Fibroblast of skin of back (primary cell): ENCODE results near the gene MTMR1.

ENCODE experiments used
- DNase-seq: peaks from one replicate; pipeline ENCODE4 v3.0.0-alpha.2; 2013

MTMR1 gene

DNA sequence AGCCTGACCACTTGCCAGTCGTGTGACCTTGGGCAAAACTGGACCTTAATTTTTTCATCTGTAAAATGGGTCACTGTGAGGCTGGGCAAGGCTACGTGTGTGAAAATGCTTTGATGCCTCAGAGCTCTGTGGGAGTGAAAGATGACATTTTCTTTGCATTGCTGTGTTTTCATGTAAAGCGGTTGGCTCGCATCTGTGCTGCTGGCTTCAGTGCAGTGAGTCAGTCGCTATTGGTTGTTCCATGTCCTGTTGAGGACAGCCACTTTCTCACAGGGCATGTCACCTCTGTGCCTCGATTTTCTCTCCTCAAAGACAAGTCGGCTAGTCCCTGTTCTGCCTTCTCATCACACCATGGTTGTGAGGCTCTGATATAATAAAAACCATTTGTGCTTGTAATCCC lies 4.4 kb downstream of the MTMR1 start:
- DNase-seq = no peak

DNA sequence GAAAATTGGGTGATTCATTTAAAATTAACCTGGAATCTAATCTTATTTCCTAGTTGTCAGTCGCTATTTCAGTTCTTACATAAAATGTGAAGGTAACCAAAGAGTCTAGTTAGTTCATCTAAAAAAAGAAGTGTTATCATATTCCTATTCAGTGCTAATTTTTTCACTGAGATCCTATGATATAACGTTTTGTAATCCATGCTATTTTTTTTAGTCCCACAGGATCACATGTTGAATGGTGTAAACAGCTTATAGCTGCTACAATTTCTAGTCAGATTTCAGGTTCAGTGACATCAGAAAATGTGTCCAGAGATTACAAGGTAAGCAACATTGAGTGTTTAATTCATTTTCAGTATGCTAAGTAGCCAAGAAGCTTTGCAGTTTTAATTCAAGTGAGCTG lies 5.8 kb downstream of the MTMR1 start:
- no peak for DNase-seq

DNA sequence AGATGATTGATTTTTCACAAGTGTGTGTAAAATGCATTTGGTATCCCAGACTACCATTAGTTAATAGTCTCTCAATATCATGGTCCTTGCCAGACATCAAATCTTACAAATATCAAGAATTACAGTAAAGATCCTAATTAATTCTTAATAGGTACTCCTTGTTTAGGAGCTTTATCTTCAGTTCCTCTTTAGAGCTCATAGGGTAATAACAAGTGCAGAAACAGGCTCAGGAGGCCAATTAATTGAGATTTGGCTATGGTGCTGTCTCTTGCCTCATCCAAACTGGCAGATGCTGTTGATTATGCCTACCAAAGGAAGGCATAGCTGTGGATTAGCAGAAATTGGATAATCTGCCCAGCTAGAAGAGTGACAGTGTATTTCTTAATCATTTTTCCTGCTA lies 6.9 kb downstream of the MTMR1 start:
- no peak for DNase-seq

DNA sequence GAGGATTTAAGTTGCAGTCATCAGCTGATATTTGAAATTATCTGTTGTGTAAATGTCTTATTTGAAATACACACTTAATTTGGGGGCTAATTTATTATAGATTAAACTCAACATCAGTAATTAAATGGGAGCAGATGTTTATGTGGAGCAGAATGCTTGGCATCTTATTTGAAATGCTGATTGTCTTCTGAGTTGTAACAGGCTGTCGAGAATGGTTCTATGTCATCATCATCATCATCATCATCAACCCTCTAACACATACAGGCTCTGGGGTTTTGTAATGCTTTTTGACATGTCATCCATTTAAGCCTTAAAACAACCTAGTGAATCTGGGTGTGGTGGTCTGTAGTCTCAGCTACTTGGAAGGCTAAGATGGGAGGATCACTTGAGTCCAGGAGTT lies 8.2 kb downstream of the MTMR1 start:
- DNase-seq = no peak

DNA sequence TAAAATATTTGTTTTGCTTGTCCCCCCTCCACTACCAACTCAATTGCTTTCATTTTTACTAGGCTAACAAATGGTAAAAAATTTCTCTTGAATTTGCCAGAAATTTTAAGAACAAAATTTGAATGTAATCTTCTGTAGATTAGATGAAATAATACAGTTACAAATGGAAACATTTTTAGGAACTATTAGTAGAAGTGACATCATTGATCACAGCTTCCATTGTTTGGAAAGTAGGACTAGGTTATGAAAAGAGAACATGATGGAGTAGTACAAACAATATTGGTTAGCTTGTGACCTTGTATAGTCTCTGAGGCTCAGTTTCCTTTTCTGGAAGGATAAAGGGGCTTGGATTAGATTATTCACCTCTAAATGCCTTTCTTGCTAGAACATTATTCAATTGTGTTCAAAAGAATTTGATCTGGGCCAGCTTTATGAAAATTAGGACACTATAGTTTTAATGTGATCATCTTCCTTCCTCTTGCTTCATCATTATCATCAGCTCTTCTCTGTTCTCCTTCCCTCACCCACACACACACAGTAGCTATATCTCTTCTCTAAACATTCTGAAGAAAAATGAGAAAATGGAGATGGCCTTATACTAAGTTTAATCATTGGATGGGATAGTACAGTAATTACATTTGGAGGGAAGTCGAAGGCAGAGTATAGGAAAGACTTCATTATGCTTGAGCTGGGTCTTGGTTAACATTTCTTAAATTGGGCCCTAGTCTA lies 9.9 kb downstream of the MTMR1 start:
- no peak for DNase-seq

DNA sequence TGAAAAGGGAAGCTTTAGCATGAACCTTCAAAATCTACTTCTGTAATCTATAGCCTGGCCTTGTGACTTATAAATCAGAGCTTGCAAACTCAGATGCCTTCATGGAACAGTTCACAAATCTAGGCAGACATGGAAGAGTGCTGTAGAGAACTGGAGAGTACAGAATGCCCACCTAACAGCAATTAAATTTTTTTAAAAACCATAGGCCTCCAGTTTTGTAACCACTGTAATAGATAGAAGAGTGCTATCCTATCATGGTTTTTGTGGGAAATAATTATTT lies 10.4 kb downstream of the MTMR1 start:
- DNase-seq = no peak

DNA sequence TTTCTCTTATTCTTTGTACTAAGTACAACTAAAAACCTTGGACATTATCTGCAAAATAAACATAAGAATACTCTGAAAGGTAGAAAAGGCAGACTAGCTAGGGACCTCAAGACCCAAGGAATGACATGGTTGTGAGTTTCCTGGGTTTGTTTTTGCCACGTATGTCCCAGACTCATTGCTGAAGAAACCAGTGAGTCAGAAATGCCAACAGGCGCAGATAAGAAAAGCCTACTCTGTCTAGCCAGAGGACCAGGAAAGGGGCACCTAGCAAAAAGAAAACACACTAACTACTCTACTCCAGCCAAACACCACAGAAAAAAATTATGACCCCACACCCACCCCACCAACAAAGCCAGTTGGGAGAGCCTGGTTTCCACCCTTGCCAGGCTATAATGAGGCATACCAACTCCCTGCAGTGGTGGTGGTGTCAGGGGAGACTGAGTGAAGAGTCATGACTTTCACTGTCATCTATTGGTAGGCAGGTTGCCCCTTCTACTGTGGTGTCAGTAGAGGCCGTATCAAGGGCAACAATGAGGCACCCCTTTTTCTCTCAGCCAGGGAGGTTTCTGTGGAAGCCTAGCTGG lies 10.9 kb downstream of the MTMR1 start:
- peak; percentile 64 for DNase-seq

DNA sequence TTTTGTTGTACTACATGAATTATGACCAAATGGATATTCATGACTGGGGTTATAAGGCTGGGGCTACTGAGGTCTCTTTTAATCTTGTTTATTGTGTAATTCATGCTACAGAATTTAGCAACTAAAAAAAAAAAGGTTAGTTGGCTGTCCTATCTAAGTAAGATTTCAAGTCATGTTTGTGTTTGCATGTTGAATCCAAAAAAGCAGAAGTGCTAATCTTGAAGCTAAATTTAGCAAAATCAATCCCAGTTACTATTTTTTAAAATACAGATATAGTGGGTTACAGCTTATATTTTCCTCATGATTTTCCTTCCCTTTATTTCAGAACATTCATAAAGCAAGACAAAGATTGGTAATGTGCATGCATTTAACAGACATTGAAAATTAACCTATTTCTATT lies 19.4 kb downstream of the MTMR1 start:
- DNase-seq = no peak

DNA sequence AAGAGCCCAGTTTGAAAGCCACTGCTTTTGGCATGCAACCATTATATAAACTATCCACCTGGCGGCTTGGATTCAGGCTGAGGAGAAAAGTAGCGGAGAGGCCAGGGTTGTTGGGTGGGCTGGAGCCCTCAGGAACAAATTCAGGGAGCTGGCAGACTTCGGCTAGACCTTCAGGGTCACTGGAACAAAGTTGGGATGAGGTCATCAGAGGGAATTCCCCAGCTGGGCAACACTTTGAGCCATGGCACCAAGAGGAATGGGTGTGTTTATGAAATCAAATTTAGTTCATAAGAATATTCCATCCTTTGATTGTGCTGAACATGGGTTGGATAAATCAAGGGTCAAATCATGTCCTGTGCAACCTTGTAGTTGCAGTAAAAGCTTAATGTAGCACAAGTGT lies 22.0 kb downstream of the MTMR1 start:
- no peak for DNase-seq

DNA sequence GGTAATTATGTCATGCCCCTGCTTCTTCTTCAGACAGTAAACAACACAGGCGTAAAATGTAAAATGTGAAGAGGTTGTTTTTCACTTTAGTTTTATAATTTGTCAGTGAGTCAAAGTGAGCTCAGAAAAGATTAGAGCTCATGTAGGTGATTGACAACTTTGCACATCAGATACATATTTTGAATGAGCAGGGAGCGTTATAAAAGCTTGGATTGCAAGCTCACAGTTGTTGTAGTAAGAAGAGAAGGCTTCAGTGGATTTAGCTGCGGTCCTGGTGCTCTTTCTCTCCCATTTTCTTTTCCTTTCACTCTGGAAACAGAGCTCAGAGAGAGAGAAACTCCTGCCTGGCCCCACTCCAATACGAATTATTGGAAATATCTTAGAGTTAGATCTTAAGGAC lies 26.4 kb downstream of the MTMR1 start:
- DNase-seq = no peak

DNA sequence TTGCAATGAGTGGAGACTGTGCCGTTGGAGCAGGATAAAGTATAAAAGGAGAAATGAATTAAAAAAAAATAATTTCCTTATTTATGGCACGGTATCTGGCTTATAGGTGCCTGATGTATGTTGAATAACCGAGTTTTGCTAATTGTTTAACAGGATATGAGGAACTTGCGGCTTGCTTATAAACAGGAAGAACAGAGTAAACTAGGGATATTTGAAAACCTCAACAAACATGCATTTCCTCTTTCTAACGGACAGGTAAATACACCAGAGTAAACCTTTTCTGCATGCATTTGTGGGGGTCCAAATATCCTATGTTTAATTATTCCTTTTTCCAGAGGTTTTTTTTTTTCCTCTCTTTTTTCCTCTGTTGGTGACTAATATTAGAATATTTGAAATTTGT lies 36.8 kb downstream of the MTMR1 start:
- no peak for DNase-seq

DNA sequence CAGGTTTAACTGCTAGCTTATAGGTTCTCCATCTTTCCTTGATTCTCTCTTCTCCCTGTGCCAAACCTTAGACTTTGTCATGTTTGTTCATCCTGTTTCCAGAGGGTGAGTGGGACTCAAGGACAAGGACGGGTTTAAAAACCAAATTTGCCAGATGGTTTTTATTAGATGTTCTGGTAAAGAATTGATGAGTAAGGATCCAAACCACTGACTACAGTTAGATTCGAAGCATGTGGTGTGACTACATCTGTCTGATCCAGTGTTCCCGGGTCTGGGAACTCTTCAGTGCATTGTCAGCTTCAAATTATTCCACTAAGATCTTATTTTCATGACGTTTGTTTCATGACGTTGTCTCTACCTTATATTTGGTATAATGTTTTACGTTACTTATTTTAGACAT lies 37.5 kb downstream of the MTMR1 start:
- DNase-seq = peak; percentile 27

DNA sequence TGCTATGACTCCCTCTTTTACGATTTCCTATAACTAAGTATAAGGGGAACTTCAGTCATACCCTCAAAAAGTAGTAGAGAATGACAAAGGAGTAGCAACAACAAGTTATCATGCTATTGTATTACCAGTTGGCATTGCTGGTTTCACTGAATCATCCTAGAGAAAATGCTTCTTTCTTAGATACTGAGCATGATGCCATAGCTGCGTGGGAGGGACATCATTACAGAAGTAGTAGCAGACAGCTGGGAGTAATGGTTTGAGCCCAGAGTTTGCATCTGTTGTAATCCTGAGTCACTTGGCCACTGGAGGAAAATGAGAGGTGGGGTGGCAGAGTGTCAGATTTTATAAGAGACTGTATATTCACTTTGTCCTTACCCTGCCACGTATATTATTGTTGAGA lies 38.6 kb downstream of the MTMR1 start:
- peak; percentile 59 for DNase-seq

DNA sequence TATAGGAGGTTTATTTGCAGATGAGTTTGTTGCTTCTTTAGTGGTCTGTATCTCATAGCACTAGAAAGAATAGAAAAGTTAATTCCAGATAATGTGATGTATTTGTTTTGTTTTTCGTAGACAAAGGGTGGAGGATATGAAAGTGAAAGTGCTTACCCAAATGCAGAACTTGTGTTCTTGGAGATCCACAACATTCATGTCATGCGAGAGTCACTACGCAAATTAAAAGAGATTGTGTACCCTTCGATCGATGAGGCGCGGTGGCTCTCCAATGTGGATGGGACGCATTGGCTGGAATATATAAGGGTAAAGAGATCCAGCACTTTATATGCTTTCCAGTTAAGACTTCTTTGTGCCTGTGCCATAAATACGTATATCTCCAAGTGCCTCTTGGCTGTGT lies 43.3 kb downstream of the MTMR1 start:
- no peak for DNase-seq

DNA sequence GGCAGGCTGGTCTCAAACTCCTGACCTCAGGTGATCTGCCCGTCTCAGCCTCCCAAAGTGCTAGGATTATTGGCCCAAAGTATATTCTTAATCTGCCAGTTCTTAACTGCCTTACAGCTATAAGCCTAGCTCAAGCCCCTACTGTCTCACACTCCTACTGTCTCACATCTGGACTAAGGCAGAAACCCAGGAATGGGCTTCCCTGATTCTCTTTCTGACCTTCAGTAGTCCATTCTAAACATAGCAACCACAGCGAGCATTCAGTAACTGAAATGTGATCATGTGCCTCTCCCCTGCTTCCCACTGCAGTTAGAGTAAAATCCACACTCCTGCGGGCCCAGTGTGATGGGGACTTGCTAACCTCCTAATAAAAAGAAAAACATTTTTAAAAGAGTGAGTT lies 58.9 kb downstream of the MTMR1 start:
- no peak for DNase-seq

DNA sequence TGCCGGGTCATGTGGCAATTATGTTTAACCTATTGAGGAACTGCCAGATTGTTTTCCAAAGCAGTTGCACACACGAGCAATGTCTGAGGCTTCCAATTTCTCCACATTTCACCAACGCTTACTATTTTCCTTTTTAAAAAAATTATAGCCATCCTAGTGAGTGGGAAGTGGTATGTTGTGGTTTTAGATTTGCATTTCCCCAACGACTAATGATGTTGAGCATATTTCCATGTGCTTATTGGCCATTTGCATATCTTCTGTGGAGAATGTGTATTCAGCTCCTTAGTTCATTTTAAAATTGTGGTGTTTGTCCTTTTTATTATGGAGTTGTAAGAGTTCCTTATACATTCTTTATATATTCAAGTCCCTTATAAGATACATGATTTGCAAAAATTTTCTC lies 60.2 kb downstream of the MTMR1 start:
- DNase-seq = no peak

DNA sequence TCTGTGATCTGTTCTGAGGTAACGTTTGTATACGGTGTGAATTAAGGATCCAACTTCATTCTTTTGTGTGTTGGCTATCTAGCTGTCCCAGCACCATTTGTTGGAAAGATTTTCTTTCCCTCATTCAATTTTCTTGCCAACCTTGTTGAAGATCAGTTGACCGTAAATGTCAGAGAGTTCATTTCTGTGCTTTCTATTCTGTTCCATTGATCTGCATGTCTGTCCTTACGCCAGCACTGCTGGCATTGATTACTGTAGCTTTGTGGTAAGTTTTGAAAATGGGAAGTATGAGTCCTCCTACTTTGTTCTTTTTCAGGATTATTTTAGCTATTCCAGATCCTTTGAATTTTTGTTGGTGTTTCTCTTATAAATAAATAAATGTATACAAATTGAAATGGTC lies 60.8 kb downstream of the MTMR1 start:
- no peak for DNase-seq

DNA sequence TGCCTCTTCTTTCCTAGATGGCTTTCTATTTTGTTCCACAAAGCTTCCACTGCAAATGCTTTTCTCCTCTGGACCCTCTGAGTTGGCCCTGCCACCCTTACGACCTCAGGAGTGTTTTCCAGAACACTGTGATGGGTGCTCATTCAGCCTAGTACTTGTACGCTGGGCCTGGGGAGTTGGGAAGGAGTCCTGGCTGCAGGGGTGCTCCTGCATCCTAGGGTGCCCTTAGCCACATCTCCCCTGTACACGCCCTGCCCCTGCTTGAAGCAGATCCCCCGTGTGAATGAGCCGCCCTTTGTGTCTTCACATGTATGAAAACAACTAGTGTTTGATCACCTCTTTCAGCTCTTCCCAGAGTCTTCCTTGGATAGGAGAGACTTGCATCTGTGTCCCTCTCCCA lies 64.2 kb downstream of the MTMR1 start:
- no peak for DNase-seq

DNA sequence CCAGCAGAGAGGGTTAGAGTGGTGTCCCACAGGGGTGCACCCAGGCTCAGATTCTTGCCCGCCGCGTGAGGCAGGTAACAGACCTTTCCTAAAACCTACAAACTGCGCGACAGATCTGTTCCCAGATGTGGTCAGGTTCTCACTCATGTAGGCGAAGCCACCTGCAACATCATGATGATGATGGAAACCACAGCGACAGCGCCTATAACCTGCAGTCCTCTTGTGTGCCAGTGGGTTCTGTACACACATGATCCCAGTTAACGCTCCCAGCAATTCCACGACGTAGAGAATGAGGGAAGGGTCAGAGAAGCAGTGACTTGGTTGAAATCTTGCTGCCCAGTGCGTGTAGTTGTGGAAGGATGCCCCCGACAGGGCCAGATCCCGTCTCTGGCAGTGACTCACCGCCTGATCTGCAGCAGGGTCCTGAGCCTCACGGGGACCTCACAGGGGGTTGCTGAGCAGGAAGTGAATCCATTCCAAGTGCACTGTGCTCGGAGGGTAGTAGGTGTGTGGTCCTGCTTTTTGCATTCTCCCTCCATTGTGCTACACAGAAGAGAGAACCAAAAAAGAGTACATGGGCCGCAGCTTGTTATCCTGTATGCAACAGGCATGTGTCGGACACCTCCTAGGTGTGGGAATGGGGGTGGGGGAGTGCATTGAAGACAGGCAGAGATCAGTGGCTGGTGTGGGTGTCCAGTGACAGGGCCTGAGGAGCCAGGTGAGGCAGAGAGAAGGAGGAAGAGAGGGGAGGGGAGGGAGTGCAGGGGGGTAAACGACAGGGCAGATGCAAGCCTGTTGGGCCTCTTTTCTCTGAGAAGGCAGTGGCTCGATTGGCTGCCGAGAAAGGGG lies 66.6 kb downstream of the MTMR1 start:
- DNase-seq = no peak

DNA sequence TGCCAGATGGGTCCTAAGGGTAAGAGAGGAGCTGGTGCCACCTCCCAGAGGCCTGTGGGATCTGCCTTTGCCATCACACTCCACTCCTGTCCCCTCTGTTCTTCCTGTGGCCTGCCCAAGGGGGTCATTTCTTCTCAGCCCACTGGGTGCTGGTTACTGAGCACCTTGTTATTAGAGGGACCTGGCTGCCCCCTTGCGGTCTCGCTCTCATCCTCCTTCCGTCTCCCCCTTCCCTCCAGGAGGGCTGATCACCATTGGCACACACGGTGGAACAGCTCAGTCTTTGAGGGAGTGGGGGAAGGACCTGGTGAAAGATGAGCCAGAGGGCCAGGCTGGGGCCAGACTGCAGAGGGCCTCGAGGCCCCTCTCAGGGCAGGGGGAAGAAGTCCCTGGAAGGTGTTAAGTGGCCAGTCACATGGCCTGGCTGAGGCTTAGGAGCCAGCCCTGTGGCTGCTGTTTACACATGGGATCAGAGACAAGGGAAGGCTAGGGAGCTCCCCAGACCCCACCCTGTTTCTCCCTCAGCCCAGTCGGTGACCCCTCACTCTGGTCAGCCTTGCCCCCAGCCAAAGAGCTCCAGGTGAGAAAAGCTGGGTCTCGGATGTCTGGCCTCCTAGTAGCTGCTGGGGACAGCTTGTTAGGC lies 68.1 kb downstream of the MTMR1 start:
- no peak for DNase-seq

DNA sequence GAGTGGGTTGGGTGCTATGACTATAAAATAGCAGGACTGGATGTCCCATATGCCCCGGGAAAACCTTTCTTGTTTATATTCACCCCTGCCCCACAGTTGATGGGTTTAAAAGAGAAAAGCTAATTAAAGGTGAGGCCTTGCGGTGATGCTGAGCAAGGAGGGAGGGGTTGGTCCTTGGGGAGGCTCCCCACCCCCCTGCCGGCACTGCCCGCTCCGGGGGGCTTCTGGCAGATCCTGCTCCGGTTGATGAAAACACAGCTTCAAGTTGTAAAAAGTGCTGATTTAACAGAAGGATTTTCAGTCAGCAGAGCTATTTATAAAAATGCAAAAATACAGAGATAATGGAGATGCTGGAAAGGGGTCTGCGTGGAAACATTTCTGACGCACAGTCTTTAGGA lies 68.6 kb downstream of the MTMR1 start:
- no peak for DNase-seq

DNA sequence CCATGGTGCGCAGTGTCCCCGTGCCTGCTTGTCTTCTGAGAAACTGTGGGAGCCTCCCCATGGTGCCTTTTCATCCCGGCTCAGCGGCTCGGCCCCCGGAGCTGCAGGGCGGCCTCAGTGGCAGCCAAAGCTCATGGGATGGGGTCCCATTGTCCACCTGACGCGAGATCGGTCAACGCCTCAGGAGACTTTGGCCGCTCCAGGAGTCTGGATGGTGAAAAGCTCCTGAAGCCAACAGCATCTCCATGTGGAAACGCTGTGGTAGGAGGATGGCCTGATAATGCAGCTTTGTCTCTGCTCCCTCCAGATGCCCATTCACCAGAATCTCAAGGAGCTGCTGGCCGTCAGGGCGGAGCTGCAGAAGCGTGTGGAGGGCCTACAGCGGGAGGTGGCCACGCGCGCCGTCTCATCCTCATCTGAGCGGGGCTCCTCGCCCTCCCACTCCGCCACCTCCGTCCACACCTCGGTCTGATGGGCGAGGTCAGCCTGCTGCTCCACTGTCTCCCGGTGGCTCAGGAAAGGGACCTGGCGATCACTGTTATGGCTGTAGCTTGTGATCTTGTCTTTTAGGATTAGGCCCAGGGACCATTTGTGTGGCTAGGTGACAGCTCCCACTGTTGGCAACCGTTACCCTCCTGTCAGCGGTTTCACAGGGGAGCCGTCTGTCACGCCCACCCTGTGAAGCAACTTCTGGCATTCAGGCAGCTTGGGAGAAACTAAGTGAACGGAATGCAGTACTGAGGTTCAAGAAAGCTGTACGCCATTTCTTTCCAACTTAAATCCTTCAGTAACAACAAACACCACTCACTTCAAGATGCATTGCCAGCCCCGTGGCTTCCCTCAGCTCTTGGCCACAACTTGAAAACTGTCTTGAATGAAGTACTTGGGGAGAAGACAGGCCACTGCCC lies 69.3 kb downstream of the MTMR1 start:
- DNase-seq = no peak
